GM18951 (cell line): ENCODE measurements around the gene IDH3G.

Experiments
- POLR2A ChIP-seq: IDR thresholded peaks from 4 replicates; pipeline ENCODE4 v1.6.1; 2011; ENCODE audit warnings: mild to moderate bottlenecking; ENCODE audit not compliant: insufficient read length, insufficient read depth; ENCODE audit errors: extremely low read depth
- in situ Hi-C: fragments of 300-500 bp; cut with MboI; formaldehyde crosslinking; loops from one replicate; pipeline ENCODE4 v1.12.0; 2022; ENCODE audit warnings: low sequenced_read_pairs, mixed read lengths, inconsistent platforms; ENCODE audit not compliant: unreplicated experiment

Gene IDH3G

DNA sequence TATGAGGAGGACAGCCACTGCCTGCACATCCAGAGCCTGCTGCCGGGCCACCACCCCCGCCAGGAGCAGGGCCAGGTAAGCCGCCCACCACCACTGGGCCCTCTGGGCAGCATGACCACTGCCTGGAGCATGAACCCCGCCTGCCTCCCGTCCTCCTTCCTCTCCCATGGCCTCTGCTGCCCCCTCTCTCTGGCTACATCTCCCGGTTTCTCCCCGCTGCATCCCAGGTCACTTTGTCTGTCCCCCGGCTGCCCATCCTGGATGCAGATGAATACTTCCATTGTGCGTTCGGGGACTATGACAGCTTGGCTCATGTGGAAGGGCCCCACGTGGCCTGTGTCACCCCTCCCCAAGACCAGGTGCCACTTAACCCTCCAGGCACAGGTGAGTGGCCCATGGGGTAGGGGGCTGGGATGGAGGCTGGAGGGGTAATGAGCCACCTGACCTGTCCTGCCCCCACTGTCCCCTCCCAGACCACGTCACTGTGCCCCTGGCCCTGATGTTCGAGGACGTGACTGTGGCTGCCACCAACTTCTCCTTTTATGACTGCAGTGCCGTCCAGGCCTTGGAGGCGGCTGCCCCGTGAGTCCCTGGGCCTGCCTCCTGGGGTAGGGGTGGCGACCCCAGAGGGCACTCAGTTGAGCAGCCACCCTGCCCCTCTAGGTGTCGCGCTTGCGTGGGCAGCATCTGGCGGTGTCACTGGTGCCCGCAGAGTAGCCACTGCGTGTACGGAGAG, 24.1 kb downstream of the IDH3G start:
- TF ChIP-seq POLR2A, result no peak
- in situ Hi-C loops, result no loop called here

DNA sequence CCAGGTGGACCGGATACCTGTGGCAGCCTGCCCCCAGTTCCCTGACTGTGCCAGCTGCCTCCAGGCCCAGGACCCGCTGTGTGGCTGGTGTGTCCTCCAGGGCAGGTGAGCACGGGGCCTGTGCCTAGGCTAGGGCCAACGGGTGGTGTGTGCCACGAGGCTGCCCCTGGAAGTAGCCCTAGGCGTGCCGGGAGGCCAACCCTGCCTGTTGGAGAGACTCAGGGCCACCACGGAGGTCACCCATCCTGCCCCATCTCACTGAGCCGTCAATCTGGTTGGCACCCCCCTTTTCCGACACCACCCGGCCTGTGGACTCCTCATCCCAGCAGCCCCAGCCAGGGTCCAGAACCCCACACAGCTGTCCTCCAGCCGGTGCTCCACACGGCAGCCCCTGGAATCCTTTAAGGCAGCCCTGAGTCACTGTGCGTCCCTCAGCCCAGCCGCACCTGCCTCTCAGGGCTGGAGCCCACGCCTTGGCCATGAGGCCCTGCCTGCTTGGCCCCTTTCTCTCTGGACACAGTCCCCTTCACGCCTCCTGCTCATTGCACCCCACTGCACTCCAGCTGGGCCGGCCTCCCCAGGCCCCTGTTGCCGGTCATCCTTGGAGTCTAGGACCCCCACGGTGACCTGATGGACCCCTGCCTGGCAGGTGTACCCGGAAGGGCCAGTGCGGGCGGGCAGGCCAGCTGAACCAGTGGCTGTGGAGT, 24.9 kb downstream of the IDH3G start:
- in situ Hi-C loops, result no loop called here
- no peak for TF ChIP-seq POLR2A

DNA sequence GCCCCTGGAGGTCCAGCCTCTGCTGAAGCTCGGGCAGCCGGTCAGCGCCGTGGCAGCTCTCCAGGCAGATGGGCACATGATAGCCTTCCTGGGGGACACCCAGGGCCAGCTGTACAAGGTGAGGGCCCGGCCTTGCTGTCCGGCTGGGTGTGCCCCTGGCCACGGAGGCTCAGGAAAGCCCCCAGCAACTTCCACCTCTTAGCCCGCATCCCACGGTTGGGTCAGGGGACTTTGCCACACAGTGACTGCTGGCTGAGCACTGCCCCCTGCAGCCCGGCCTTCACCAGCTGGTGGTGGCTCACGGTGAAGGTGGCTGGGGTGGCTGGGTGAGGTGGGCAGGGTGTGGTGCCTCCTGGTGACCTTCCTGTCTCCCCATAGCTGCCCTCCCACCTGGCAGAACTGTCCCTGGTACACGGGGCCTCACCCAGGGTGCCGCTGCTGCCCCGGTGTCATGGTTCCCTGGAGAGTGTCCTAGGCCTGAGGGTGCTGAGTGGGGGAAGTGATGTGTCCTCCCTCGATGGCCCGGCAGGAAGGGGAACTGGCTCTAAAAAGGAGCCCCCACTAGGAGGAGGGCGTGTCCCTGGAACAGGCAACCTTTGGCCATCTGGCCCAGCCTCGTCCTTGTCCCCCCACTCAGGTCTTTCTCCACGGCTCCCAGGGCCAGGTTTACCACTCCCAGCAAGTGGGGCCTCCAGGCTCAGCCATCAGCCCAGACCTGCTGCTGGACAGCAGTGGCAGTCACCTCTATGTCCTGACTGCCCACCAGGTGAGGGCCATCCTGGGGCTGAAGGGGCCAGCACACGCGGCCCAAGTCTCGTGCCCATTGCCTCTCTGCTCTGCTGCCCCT, 25.6 kb downstream of the IDH3G start:
- in situ Hi-C loops, result no loop called here
- no peak for TF ChIP-seq POLR2A

DNA sequence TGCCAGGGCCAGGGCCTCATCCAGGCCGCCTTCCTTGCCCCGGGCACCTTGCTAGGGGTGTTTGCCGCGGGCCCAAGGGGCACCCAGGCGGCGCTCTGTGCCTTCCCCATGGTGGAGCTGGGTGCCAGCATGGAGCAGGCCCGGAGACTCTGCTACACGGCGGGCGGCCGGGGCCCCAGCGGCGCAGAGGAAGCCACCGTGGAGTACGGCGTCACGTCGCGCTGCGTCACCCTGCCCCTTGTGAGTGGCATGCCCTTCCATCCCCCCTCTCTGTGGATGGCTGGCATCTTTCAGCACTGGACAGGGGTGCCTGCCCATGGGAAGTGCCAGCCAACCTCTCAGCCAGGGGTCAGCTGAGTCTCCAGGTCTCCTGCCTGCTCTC, 26.5 kb downstream of the IDH3G start:
- no peak for TF ChIP-seq POLR2A
- in situ Hi-C loops, result no loop called here

DNA sequence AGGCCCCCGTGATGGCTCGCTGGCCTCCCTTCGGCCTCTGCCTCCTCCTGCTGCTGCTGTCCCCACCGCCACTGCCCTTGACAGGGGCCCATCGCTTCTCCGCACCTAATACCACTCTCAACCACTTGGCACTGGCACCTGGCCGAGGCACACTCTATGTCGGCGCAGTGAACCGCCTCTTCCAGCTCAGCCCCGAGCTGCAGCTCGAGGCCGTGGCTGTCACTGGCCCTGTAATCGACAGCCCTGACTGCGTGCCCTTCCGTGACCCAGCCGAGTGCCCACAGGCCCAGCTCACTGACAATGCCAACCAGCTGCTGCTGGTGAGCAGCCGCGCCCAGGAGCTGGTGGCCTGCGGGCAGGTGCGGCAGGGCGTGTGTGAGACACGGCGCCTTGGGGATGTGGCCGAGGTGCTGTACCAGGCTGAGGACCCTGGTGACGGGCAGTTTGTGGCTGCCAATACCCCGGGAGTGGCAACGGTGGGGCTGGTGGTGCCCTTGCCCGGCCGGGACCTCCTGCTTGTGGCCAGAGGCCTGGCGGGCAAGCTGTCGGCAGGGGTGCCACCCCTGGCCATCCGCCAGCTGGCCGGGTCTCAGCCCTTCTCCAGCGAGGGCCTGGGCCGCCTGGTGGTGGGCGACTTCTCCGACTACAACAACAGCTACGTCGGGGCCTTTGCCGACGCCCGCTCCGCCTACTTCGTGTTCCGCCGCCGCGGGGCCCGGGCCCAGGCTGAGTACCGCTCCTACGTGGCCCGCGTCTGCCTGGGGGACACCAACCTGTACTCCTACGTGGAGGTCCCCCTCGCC, 27.1 kb downstream of the IDH3G start:
- no peak for TF ChIP-seq POLR2A
- in situ Hi-C loops, result no loop called here

DNA sequence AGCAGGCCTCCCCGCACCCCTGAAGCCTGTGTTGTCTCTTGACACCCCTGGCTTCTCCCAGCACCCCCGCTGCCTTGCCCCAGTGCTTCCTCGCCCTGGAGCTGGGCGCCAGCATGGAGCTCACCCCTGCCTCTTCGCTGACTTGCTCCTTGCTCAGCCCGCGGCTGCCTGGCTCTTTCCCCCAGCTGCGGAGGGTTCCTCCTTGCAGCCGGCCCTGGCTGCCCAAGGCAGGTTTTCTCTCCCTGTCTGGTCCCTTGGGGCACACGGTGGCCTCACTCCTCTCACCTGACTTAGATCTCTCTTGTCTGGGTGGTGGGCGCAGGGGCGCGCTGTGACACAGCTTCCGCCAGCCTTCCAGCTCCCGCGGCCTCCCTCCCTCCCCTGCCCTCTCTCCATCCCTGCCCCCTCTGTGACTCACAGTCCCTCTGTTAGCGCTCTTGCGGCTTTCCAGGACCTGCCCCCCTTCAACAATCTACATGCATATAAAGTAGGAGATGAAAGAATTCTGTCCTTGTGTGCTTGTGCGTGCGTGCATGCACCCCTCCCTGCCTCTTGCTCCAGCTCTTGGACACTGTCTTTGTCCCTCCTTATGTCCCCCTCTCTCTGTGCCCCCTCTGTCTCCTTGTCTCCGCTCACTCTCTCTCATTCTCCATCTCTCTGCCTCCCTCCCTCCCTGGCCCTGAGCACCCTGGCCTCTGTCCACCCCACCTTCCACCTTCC, 27.9 kb downstream of the IDH3G start:
- in situ Hi-C loops, result no loop called here
- no peak for TF ChIP-seq POLR2A

DNA sequence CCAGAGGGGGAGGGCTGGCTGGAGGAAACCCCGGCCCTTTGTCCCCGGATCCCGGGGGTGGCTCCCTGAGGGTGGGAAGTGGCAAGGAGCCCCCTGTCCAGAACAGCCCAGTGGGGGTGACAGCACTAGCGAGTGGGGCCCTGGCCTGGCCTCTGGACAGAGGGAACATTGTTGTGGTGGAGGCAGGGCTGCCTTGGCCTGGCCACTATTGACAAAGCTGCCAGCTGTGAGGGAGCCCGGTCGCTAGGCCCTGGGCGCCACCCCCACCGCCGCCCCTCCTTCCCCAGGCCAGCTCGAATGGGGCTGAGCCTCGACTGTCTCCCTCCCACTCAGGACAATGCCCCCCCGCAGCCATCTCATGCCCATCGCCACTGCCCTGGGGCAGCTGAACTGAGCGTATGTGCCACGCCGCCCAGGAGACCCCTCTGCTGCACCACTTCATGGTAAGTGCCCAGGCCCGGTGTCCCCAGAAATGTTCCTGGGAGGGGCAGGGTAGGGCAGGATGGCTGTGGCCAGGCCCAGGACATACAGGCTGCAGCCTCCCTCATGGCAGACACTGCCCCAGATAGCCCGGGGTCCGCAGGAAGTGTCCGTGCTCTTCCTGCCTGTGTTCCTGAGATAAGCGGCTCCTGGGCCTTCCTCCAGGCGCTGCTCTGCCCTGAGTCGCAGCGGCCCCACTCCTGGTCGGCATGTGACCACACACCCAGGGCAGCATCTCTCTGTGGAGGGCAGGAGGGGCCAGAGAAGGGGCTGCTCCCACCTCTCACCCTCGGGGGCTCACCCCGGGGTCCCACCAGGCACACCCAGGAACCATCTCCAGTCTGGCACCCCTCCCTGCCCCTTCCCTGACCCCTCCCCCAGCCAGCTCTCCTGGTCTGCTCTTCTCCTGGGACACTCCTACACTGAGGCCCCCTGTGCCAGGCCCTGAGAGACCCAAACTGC, 28.8 kb downstream of the IDH3G start:
- no peak for TF ChIP-seq POLR2A

DNA sequence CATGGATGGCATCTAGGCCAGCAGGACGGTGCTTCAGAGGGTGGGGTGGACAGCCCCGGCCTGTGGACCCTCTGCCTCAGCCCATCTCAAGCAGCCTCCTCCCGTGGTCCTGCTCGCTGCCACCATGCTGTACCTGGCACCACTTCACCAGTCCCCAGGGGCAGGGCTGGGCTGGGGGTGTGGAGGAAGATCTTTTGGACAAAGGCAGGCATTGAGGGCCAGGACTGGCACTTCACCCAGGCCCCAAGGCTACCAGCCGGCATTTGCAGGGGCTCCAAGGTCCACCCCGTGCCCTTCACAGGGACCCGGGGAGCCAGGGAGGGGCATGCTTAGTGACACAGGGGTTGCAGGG, 29.4 kb downstream of the IDH3G start:
- no peak for TF ChIP-seq POLR2A
- in situ Hi-C loops, result no loop called here

More for the DNA sequence above, 28.8 kb downstream of the IDH3G start:
- in situ Hi-C loops, result no loop called here

DNA sequence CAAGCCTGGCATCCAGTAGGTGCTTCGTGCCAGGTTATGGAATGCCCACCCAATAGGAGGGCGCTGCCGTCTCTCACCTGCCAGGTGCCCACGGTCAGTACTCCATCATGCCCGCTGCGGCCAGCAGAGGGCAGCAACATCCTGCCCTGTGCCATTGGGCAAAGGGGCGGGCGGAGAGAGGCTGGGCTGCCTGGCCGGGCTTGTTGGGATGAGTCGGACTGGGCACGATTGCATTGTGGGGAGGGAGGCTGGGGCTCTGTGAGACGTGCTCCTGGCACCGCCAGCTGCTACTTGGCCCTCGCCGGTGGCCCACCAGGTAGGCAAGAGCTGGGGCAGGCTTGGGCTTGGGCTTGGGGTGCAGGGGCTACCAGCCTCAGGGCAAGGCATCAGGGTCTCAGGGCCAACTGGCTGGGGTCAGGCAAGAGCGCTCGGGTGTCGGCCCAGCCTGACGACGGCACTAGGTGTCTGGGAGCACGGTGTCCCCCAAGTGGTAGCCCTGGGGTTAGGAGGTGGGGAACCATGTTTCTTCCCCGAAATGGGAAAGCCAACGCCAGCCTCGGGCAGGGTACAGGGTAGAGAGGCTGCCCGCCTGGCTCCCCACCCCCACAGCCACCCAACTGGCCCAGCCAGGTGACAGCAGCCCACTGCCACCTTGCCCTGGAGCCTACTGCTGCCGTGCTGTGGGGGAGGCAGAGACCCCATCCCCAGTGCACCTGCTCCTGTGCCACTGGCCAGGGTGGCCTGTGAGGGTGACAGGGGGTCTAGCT, 30.0 kb downstream of the IDH3G start, which contains the start of gene PLXNB3:
PLXNB3 (plus strand) TSS at position 261 of the 767 bp plus-strand sequence. CDS start 1,287 bp downstream, outside the sequence.
- TF ChIP-seq POLR2A, result no peak
- in situ Hi-C loops, result no loop called here

DNA sequence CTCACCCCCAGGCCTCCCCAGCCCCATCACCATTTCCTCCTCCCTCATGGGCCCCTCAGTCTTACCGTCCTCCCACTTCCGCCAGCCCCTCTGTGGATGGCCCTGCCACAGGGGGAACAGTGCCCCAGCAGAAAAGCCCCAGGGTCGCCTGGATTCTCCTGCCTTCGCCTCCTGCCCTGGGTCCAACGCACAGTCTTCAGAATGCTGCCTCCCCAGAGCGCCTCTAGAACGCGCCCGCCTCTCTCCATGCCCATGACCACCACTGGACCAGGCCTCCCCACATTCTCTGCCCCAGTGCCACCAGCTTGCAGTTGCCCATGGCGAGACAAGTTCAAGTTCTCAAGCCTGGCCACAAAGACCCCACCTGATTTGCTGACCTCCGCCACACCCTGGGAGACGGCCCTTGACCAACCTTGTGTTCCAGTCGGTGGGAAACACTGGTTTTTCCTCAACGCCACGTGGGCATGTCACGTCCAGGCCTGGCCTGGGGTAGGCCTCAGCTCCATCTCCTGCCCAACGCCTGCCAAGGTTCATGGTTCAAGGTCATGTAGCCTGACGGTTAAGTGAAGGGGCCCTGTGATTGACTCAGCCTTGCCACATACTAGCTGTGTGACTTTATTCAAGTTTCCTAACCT, 30.8 kb downstream of the IDH3G start:
- in situ Hi-C loops, result no loop called here
- TF ChIP-seq POLR2A, result no peak
